Astrocyte of the spinal cord (primary cell): ENCODE data around the gene SLMAP.

Source experiments
- DNase-seq: peaks from one replicate; pipeline ENCODE4 v3.0.0; 2011; ENCODE audit warnings: low read depth, low spot score
- H3K4me3 ChIP-seq: 2 replicates; pipeline ENCODE4 v1.5.1; 2011; ENCODE audit warnings: low read depth, mild to moderate bottlenecking, low read length, moderate library complexity
- CTCF ChIP-seq: IDR thresholded peaks from 2 replicates; pipeline ENCODE4 v1.5.1; 2012; ENCODE audit warnings: low read depth, mild to moderate bottlenecking, low read length, inconsistent platforms
- in situ Hi-C: cut with HindIII; loops from 2 replicates; pipeline ENCODE4 v1.10.0; 2017; ENCODE audit warnings: low sequenced_read_pairs

The SLMAP gene

GRCh38 chr3:57893156-57893555 is 137.0 kb downstream of the SLMAP start:
- H3K4me3 ChIP-seq: no peak overlapping the region

GRCh38 chr3:57893668-57894067 is 137.6 kb downstream of the SLMAP start:
- no peak overlapping the region for H3K4me3 ChIP-seq

More at GRCh38 chr3:57893156-57893555, 137.0 kb downstream of the SLMAP start:
- in situ Hi-C loops: no loop called here
- no peak for TF ChIP-seq CTCF
- DNase-seq: no peak

GRCh38 chr3:57896031-57896430 is 139.9 kb downstream of the SLMAP start:
- in situ Hi-C loops: no loop called here
- TF ChIP-seq CTCF: no peak
- no peak for DNase-seq

More at GRCh38 chr3:57893668-57894067, 137.6 kb downstream of the SLMAP start:
- DNase-seq: no peak
- no peak for TF ChIP-seq CTCF
- in situ Hi-C loops: no loop called here

GRCh38 chr3:57896691-57897090 is 140.6 kb downstream of the SLMAP start:
- DNase-seq: no peak
- in situ Hi-C loops: no loop called here
- no peak for TF ChIP-seq CTCF
- H3K4me3 ChIP-seq: no peak overlapping the region

More at GRCh38 chr3:57896031-57896430, 139.9 kb downstream of the SLMAP start:
- no peak overlapping the region for H3K4me3 ChIP-seq

GRCh38 chr3:57900786-57901185 is 144.7 kb downstream of the SLMAP start:
- DNase-seq: no peak
- in situ Hi-C loops: no loop called here
- no peak overlapping the region for H3K4me3 ChIP-seq
- TF ChIP-seq CTCF: no peak

GRCh38 chr3:57903124-57903890 is 147.2 kb downstream of the SLMAP start:
- DNase-seq: no peak
- H3K4me3 ChIP-seq: no peak overlapping the region
- in situ Hi-C loops: no loop called here
- TF ChIP-seq CTCF: no peak
